HepG2 (cell line): Measurements from ENCODE around the gene FXYD6. TPM values are rescaled to one million over a fixed set of nuclear protein-coding genes. Genes with fewer than 3 reads are reported as not detected.

ENCODE experiments used
- ATAC-seq: fragments of 200-7000 bp; cut with Tn5 transposase; 3 replicates; pipeline ENCODE4 v1.9.1; 2020; ENCODE audit warnings: mild to moderate bottlenecking, moderate library complexity
- BruUV-seq: library from RNA; stranded (reverse); fragments of 400-500 nt; replicated peaks from 2 replicates; lab custom pipeline; 2021; lab: Mats Ljungman, UMichigan
- CTCF ChIA-PET: fragments of 300-600 bp; formaldehyde crosslinking; extraction: SDS; loops from one replicate; lab custom pipeline; 2021; ENCODE audit warnings: low total read pairs, inconsistent platforms, low intra/inter-chr PET ratio; lab: Yijun Ruan, JAX
- POLR2A ChIA-PET: fragments of 350-600 bp; sonication (Branson Sonifier 250); formaldehyde crosslinking; loops from one replicate; lab custom pipeline; 2020; ENCODE audit warnings: antibody characterized with exemption, inconsistent platforms; lab: Yijun Ruan, JAX
- DNase-seq: peaks from one replicate; pipeline ENCODE4 v3.0.0-alpha.2; 2015; ENCODE audit warnings: low spot score
- FAIRE-seq: peaks from 3 replicates; lab custom pipeline; 2011; peaks lifted over from hg19 to GRCh38; lab: Jason Lieb, UNC
- H2AFZ ChIP-seq: one replicate; pipeline ENCODE4 v1.6.1; 2011; ENCODE audit warnings: low read length, inconsistent platforms
- H3K27ac ChIP-seq: fragments of 300-600 bp; 3 replicates; pipeline ENCODE4 v1.8.0; 2011; ENCODE audit warnings: mixed run types, mild to moderate bottlenecking, mixed read lengths, low read length, inconsistent platforms; ENCODE audit not compliant: insufficient read depth; ENCODE audit errors: extremely low read length
- H3K27me3 ChIP-seq, 2 experiments: fragments of 200-600 bp in 1 of 2; 2 replicates in 1 of 2; 3 replicates in 1 of 2; pipeline versions ENCODE4 v1.6.0 to v1.8.0; 2011; ENCODE audit warnings: low read length in 2 of 2, mild to moderate bottlenecking in 2 of 2, moderate library complexity in 2 of 2, inconsistent platforms in 1 of 2; ENCODE audit not compliant: insufficient read depth in 2 of 2, control insufficient read depth in 1 of 2
- H3K36me3 ChIP-seq, 2 experiments: fragments of 200-600 bp in 1 of 2; replicated peaks in 1 of 2; 2 replicates in 1 of 2; 3 replicates in 1 of 2; pipeline versions ENCODE4 v1.5.1 to v1.8.0; 2011; ENCODE audit warnings: low read length in 2 of 2, inconsistent platforms in 1 of 2; ENCODE audit not compliant: insufficient read depth in 2 of 2, control insufficient read depth in 1 of 2
- H3K4me1 ChIP-seq: 2 replicates; pipeline ENCODE4 v1.5.1; 2012; ENCODE audit warnings: low read length, inconsistent platforms; ENCODE audit not compliant: insufficient read depth
- H3K4me2 ChIP-seq: 2 replicates; pipeline ENCODE4 v1.6.0; 2011; ENCODE audit warnings: low read depth, low read length, inconsistent platforms
- H3K4me3 ChIP-seq, 3 experiments: fragments of 200-600 bp in 1 of 3; sonication (generic), shearing (Covaris generic) in 1 of 3; replicated peaks in 1 of 3; 2 replicates each; pipeline ENCODE4 v1.5.1; 2011 to 2016; ENCODE audit warnings: low read length in 3 of 3, inconsistent platforms in 2 of 3, low read depth in 2 of 3, mild to moderate bottlenecking in 2 of 3, control low read depth in 1 of 3, mixed read lengths in 1 of 3; ENCODE audit not compliant: insufficient read depth in 1 of 3
- H3K79me2 ChIP-seq: one replicate; pipeline ENCODE4 v1.6.1; 2011; ENCODE audit warnings: low read length, inconsistent platforms; ENCODE audit not compliant: insufficient read depth
- H3K9ac ChIP-seq: 2 replicates; pipeline ENCODE4 v1.6.0; 2011; ENCODE audit warnings: mild to moderate bottlenecking, low read depth, low read length, inconsistent platforms; ENCODE audit not compliant: insufficient read depth
- H3K9me3 ChIP-seq: 2 replicates; pipeline ENCODE4 v1.5.1; 2012; ENCODE audit warnings: mild to moderate bottlenecking, low read length
- H4K20me1 ChIP-seq: 2 replicates; pipeline ENCODE4 v1.6.0; 2011; ENCODE audit warnings: inconsistent platforms, mild to moderate bottlenecking, low read length, moderate library complexity; ENCODE audit not compliant: insufficient read depth
- ATF1 ChIP-seq: IDR thresholded peaks from 2 replicates; pipeline ENCODE4 v1.6.1; 2016; ENCODE audit warnings: mild to moderate bottlenecking, control low read depth
- ATF7 ChIP-seq, 2 experiments: fragments of 450-650 bp in 1 of 2; sonication (generic) in 1 of 2; formaldehyde crosslinking in 1 of 2; IDR thresholded peaks; 2 replicates each; pipeline versions ENCODE4 v1.4.0 to v1.6.1; 2016 to 2020; ENCODE audit warnings: antibody characterized with exemption in 1 of 2, mild to moderate bottlenecking in 1 of 2, missing genetic modification reagents in 1 of 2
- CENPBD1 ChIP-seq: sonication (generic); formaldehyde crosslinking; IDR thresholded peaks from 2 replicates; pipeline ENCODE4 v1.8.0; 2022; ENCODE audit warnings: missing genetic modification reagents, low read depth, mild to moderate bottlenecking, borderline replicate concordance
- IRF2 ChIP-seq: IDR thresholded peaks from 2 replicates; pipeline ENCODE4 v1.6.1; 2018; ENCODE audit warnings: missing genetic modification reagents, missing compliant biosample characterization
- POLR2A ChIP-seq, 2 experiments: IDR thresholded peaks; 2 replicates each; pipeline ENCODE4 v1.6.1; 2011; ENCODE audit warnings: low read depth in 2 of 2, low read length in 2 of 2, mild to moderate bottlenecking in 1 of 2, moderate library complexity in 1 of 2; ENCODE audit not compliant: insufficient read depth in 1 of 2
- RBM39 ChIP-seq: fragments of 200-400 bp; formaldehyde crosslinking; IDR thresholded peaks from one replicate; pipeline ENCODE4 v1.6.1; 2018; ENCODE audit warnings: antibody characterized with exemption, mild to moderate bottlenecking, low read depth, low read length; ENCODE audit not compliant: poor library complexity, severe bottlenecking
- ZBTB20 ChIP-seq: sonication (generic); formaldehyde crosslinking; IDR thresholded peaks from 2 replicates; pipeline ENCODE4 v1.8.1; 2023; ENCODE audit warnings: missing genetic modification reagents, low read depth, mild to moderate bottlenecking, borderline replicate concordance
- ZBTB49 ChIP-seq: sonication (generic); formaldehyde crosslinking; IDR thresholded peaks from 2 replicates; pipeline ENCODE4 v1.4.0; 2020; ENCODE audit warnings: missing genetic modification reagents, borderline replicate concordance
- ZNF609 ChIP-seq: sonication (generic); formaldehyde crosslinking; IDR thresholded peaks from 2 replicates; pipeline ENCODE4 v1.4.0; 2020; ENCODE audit warnings: mild to moderate bottlenecking, missing genetic modification reagents, borderline replicate concordance
- ZNF660 ChIP-seq: sonication (generic); formaldehyde crosslinking; IDR thresholded peaks from 2 replicates; pipeline ENCODE4 v1.5.1; 2020; ENCODE audit warnings: mild to moderate bottlenecking, low read depth, missing genetic modification reagents, borderline replicate concordance
- WGBS: methylation state at CpG from one replicate; pipeline ENCODE4 v1.1.6; 2017; ENCODE audit warnings: low lambda C conversion rate; 5-methylcytosine and 5-hydroxymethylcytosine counted together
- in situ Hi-C: cut with HindIII; loops from 2 replicates; pipeline ENCODE4 v1.10.0; 2017; ENCODE audit warnings: low pct_unique_long_range_greater_than_20kb; ENCODE audit not compliant: extremely low pct_ligation_motif_present
- intact Hi-C: fragments of 100-400 bp; cut with micrococcal nuclease; formaldehyde crosslinking; loops from one replicate; pipeline ENCODE4 v1.10.0; 2022; ENCODE audit not compliant: unreplicated experiment
- polyA plus RNA-seq, 8 experiments: library from polyadenylated mRNA; depleted of rRNA in 3 of 8; stranded (reverse) in 7 of 8; unstranded in 1 of 8; fragments of >200 nt; fragmentation: Illumina TruSeq in 4 of 8; extraction: Trizol in 4 of 8; gene quantifications; 2 replicates each; pipeline versions ENCODE4 v1.2.1 to v1.2.3, GENCODE V29; 2011 to 2016; ENCODE audit warnings: low read depth in 4 of 8, missing spikeins in 1 of 8, mixed read lengths in 1 of 8; ENCODE audit not compliant: insufficient read depth in 1 of 8
- total RNA-seq, 5 experiments: library from RNA; depleted of rRNA; stranded (reverse); fragments of >200 nt; fragmentation: Illumina TruSeq; extraction: Trizol; gene quantifications; 2 replicates each; pipeline ENCODE4 v1.2.3, GENCODE V29; 2016; ENCODE audit warnings: low read depth in 1 of 5
- TF ChIP-seq, protein P1 (sequence below): sonication (generic); formaldehyde crosslinking; IDR thresholded peaks from 2 replicates; pipeline ENCODE4 v1.4.0; 2020; ENCODE audit warnings: missing genetic modification reagents

Gene FXYD6
- total and polyA plus RNA-seq, 2 of the 13 experiments (the other 11 are each of a cell fraction or from before 2014, with no cell fraction given), result not detected

- TF ChIP-seq ZNF609 (CRISPR knock-in tag), result no peak
- TF ChIP-seq ZBTB20, result no peak
- TF ChIP-seq ZBTB49 (CRISPR knock-in tag), result no peak
Observed at GRCh38 chr11:117887431-117888138, 11.1 kb upstream of the FXYD6 start (continued).

GRCh38 chr11:117885777-117886176 lies 9.3 kb upstream of the FXYD6 start:
- in situ Hi-C loops (no loop called here), intact Hi-C loops (no loop called here)
- Histone ChIP-seq H3K36me3 (no peaks in the 10 kb centered on the region), H2AFZ (no peak overlapping the region), H3K9ac (no peak overlapping the region), H3K27me3 (peaks cover 2 to 53% of the 10 kb centered on the region in 2 experiments; a peak in 3 of 5 replicates), H3K4me3 (no peak overlapping the region), H4K20me1 (no peaks in the 10 kb centered on the region), H3K79me2 (no peaks in the 10 kb centered on the region), H3K9me3 (no peaks in the 10 kb centered on the region), H3K4me2 (peak overlapping the region; percentile 15; the same call in 1 of the 2 replicates), H3K27ac (no peak overlapping the region), H3K4me1 (peaks cover 9% of the 10 kb centered on the region)
- ChIA-PET CTCF (no interaction called here), POLR2A (no interaction called here)
- no TSS peak for BruUV-seq
- no peak for ATAC-seq
- FAIRE-seq, result no peak
- DNase-seq, result peak; percentile 10
- 18% methylated on average over 8 of the region's 11 CpGs for WGBS
- TF ChIP-seq RBM39, result no peak
- no peak for TF ChIP-seq ATF1 (CRISPR knock-in tag)
- no peak for TF ChIP-seq IRF2 (CRISPR knock-in tag)
- TF ChIP-seq POLR2A (IDR thresholded peaks at IDR 0.05; ENCODE audit: insufficient read depth in 1 of 2, low read depth in 2 of 2, low read length in 2 of 2), result no peak
- TF ChIP-seq CENPBD1 (CRISPR knock-in tag), result no peak
- TF ChIP-seq, protein P1, sequence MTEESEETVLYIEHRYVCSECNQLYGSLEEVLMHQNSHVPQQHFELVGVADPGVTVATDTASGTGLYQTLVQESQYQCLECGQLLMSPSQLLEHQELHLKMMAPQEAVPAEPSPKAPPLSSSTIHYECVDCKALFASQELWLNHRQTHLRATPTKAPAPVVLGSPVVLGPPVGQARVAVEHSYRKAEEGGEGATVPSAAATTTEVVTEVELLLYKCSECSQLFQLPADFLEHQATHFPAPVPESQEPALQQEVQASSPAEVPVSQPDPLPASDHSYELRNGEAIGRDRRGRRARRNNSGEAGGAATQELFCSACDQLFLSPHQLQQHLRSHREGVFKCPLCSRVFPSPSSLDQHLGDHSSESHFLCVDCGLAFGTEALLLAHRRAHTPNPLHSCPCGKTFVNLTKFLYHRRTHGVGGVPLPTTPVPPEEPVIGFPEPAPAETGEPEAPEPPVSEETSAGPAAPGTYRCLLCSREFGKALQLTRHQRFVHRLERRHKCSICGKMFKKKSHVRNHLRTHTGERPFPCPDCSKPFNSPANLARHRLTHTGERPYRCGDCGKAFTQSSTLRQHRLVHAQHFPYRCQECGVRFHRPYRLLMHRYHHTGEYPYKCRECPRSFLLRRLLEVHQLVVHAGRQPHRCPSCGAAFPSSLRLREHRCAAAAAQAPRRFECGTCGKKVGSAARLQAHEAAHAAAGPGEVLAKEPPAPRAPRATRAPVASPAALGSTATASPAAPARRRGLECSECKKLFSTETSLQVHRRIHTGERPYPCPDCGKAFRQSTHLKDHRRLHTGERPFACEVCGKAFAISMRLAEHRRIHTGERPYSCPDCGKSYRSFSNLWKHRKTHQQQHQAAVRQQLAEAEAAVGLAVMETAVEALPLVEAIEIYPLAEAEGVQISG (CRISPR knock-in tag), result no peak
- TF ChIP-seq ATF7 (IDR thresholded peaks at IDR 0.05), result no peak
- TF ChIP-seq ATF7 (CRISPR knock-in tag; IDR thresholded peaks at IDR 0.05), result no peak
- no peak for TF ChIP-seq ZNF660 (CRISPR knock-in tag)
